ENCODE results near the gene ENAH. TPM values are rescaled to one million over a fixed set of nuclear protein-coding genes. Genes with fewer than 3 reads are reported as not detected.

Gene ENAH
- total and polyA plus RNA-seq, 2 experiments from 2014 or later, result 109 to 184 TPM

DNA sequence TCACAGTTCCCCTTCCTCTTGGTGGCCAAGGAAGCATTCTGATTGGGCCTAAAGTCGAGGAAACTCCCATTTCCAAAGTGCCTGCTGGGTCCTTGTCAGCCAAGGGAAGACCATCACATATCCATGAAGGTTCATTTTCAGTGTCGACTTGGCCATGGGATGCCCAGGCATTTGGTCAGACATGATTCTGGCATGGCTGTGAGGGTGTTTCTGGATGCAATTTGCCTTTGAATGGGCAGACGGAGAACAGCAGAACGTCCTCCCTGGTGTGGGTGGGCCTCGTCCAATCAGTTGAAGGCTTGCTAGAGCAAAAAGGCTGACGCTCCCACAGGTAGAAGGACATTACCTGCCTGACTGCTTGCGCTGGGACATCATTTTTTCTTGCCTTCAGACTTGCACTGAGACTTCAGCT, 176.8 kb downstream of the ENAH start (continued):
- TF ChIP-seq, protein P1, sequence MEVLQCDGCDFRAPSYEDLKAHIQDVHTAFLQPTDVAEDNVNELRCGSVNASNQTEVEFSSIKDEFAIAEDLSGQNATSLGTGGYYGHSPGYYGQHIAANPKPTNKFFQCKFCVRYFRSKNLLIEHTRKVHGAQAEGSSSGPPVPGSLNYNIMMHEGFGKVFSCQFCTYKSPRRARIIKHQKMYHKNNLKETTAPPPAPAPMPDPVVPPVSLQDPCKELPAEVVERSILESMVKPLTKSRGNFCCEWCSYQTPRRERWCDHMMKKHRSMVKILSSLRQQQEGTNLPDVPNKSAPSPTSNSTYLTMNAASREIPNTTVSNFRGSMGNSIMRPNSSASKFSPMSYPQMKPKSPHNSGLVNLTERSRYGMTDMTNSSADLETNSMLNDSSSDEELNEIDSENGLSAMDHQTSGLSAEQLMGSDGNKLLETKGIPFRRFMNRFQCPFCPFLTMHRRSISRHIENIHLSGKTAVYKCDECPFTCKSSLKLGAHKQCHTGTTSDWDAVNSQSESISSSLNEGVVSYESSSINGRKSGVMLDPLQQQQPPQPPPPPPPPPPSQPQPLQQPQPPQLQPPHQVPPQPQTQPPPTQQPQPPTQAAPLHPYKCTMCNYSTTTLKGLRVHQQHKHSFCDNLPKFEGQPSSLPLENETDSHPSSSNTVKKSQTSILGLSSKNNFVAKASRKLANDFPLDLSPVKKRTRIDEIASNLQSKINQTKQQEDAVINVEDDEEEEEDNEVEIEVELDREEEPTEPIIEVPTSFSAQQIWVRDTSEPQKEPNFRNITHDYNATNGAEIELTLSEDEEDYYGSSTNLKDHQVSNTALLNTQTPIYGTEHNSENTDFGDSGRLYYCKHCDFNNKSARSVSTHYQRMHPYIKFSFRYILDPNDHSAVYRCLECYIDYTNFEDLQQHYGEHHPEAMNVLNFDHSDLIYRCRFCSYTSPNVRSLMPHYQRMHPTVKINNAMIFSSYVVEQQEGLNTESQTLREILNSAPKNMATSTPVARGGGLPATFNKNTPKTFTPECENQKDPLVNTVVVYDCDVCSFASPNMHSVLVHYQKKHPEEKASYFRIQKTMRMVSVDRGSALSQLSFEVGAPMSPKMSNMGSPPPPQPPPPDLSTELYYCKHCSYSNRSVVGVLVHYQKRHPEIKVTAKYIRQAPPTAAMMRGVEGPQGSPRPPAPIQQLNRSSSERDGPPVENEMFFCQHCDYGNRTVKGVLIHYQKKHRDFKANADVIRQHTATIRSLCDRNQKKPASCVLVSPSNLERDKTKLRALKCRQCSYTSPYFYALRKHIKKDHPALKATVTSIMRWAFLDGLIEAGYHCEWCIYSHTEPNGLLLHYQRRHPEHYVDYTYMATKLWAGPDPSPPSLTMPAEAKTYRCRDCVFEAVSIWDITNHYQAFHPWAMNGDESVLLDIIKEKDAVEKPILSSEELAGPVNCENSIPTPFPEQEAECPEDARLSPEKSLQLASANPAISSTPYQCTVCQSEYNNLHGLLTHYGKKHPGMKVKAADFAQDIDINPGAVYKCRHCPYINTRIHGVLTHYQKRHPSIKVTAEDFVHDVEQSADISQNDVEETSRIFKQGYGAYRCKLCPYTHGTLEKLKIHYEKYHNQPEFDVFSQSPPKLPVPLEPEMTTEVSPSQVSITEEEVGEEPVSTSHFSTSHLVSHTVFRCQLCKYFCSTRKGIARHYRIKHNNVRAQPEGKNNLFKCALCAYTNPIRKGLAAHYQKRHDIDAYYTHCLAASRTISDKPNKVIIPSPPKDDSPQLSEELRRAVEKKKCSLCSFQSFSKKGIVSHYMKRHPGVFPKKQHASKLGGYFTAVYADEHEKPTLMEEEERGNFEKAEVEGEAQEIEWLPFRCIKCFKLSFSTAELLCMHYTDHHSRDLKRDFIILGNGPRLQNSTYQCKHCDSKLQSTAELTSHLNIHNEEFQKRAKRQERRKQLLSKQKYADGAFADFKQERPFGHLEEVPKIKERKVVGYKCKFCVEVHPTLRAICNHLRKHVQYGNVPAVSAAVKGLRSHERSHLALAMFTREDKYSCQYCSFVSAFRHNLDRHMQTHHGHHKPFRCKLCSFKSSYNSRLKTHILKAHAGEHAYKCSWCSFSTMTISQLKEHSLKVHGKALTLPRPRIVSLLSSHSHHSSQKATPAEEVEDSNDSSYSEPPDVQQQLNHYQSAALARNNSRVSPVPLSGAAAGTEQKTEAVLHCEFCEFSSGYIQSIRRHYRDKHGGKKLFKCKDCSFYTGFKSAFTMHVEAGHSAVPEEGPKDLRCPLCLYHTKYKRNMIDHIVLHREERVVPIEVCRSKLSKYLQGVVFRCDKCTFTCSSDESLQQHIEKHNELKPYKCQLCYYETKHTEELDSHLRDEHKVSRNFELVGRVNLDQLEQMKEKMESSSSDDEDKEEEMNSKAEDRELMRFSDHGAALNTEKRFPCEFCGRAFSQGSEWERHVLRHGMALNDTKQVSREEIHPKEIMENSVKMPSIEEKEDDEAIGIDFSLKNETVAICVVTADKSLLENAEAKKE (CRISPR knock-in tag; IDR thresholded peaks at IDR 0.05), result no peak
- TF ChIP-seq, protein P2, sequence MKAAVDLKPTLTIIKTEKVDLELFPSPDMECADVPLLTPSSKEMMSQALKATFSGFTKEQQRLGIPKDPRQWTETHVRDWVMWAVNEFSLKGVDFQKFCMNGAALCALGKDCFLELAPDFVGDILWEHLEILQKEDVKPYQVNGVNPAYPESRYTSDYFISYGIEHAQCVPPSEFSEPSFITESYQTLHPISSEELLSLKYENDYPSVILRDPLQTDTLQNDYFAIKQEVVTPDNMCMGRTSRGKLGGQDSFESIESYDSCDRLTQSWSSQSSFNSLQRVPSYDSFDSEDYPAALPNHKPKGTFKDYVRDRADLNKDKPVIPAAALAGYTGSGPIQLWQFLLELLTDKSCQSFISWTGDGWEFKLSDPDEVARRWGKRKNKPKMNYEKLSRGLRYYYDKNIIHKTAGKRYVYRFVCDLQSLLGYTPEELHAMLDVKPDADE (IDR thresholded peaks at IDR 0.05), result no peak
- TF ChIP-seq POLR2AphosphoS5 (IDR thresholded peaks at IDR 0.05; ENCODE audit: low read depth) (no peak), ZNF114 (CRISPR knock-in tag; IDR thresholded peaks at IDR 0.05) (no peak), EZH2 (IDR thresholded peaks at IDR 0.05; ENCODE audit: low read depth, unreplicated experiment) (no peak), JUNB (IDR thresholded peaks at IDR 0.05; ENCODE audit: unreplicated experiment) (no peak), ZNF331 (CRISPR knock-in tag; IDR thresholded peaks at IDR 0.05; ENCODE audit: low read depth) (no peak), CREB1 (CRISPR knock-in tag; IDR thresholded peaks at IDR 0.05; ENCODE audit: low read depth) (no peak), EZH2phosphoT487 (IDR thresholded peaks at IDR 0.05; ENCODE audit: unreplicated experiment) (no peak)
